ENCODE data around the gene ITFG2. TPM values are rescaled to one million over a fixed set of nuclear protein-coding genes. Genes with fewer than 3 reads are reported as not detected.

ITFG2 gene
- total RNA-seq, 1 donor from 2014 or later: 12.0 TPM

- Histone ChIP-seq H2AFZ (replicated peaks) (peak overlapping the region; percentile 67), H4K20me1 (ENCODE audit: low read depth) (peaks cover 29% of the 10 kb centered on the region), H3K4me1 (peaks cover 21% of the 10 kb centered on the region), H3K27me3 (peaks cover 25% of the 10 kb centered on the region), H3K79me2 (ENCODE audit: low read depth) (peaks cover 20% of the 10 kb centered on the region), H3F3A (ENCODE audit: low read depth) (peaks cover 28% of the 10 kb centered on the region), H3K9me3 (ENCODE audit: low read depth) (no peaks in the 10 kb centered on the region), H3K36me3 (no peaks in the 10 kb centered on the region), H3K9ac (no peak overlapping the region), H3K27ac (no peak overlapping the region), H3K4me2 (peak overlapping the region; percentile 81), H3K4me3 (peak overlapping the region; percentile 63)
- Mint-ChIP-seq H3K27ac (peak overlapping the region; percentile 75), H3K9me3 (no peaks in the 10 kb centered on the region), H3K27me3 (ENCODE audit: insufficient read depth, low read depth) (peaks cover 7% of the 10 kb centered on the region), H3K4me3 (peak overlapping the region; percentile 92), H3K4me1 (peaks cover 25% of the 10 kb centered on the region), H3K36me3 (peaks cover 27% of the 10 kb centered on the region)
- TF ChIP-seq, protein P1, sequence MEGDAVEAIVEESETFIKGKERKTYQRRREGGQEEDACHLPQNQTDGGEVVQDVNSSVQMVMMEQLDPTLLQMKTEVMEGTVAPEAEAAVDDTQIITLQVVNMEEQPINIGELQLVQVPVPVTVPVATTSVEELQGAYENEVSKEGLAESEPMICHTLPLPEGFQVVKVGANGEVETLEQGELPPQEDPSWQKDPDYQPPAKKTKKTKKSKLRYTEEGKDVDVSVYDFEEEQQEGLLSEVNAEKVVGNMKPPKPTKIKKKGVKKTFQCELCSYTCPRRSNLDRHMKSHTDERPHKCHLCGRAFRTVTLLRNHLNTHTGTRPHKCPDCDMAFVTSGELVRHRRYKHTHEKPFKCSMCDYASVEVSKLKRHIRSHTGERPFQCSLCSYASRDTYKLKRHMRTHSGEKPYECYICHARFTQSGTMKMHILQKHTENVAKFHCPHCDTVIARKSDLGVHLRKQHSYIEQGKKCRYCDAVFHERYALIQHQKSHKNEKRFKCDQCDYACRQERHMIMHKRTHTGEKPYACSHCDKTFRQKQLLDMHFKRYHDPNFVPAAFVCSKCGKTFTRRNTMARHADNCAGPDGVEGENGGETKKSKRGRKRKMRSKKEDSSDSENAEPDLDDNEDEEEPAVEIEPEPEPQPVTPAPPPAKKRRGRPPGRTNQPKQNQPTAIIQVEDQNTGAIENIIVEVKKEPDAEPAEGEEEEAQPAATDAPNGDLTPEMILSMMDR (IDR thresholded peaks at IDR 0.05): no peak
- TF ChIP-seq EZH2phosphoT487 (IDR thresholded peaks at IDR 0.05) (no peak), EZH2 (IDR thresholded peaks at IDR 0.05) (no peak)
- DNase-seq (ENCODE audit: low spot score): peak; percentile 77
Measured at GRCh38 chr12:2795291-2796186, 16.9 kb upstream of the ITFG2 start.

GRCh38 chr12:2796187-2796666 lies 16.2 kb upstream of the ITFG2 start:
- no peaks in the 10 kb centered on the region for H3K9me3 Mint-ChIP-seq
- Histone ChIP-seq H3K9ac (no peak overlapping the region), H3K9me3 (ENCODE audit: low read depth) (no peaks in the 10 kb centered on the region), H3K79me2 (ENCODE audit: low read depth) (peaks cover 20% of the 10 kb centered on the region), H4K20me1 (ENCODE audit: low read depth) (peaks cover 29% of the 10 kb centered on the region), H2AFZ (replicated peaks) (peak overlapping the region; percentile 67), H3K4me1 (peaks cover 21% of the 10 kb centered on the region), H3K27ac (no peak overlapping the region), H3K4me3 (peak overlapping the region; percentile 63), H3F3A (ENCODE audit: low read depth) (peaks cover 28% of the 10 kb centered on the region), H3K27me3 (peaks cover 25% of the 10 kb centered on the region), H3K36me3 (no peaks in the 10 kb centered on the region), H3K4me2 (peak overlapping the region; percentile 81)
- TF ChIP-seq, protein P1 (IDR thresholded peaks at IDR 0.05): peak; percentile 4
- no peak for TF ChIP-seq EZH2phosphoT487 (IDR thresholded peaks at IDR 0.05)
- H3K27me3 Mint-ChIP-seq (ENCODE audit: insufficient read depth, low read depth): peaks cover 7% of the 10 kb centered on the region
- H3K36me3 Mint-ChIP-seq: peaks cover 32% of the 10 kb centered on the region
- peak overlapping the region; percentile 92 for H3K4me3 Mint-ChIP-seq
- H3K27ac Mint-ChIP-seq: peak overlapping the region; percentile 75
- DNase-seq (ENCODE audit: low spot score): peak; percentile 18
- H3K4me1 Mint-ChIP-seq: peaks cover 25% of the 10 kb centered on the region

DNA sequence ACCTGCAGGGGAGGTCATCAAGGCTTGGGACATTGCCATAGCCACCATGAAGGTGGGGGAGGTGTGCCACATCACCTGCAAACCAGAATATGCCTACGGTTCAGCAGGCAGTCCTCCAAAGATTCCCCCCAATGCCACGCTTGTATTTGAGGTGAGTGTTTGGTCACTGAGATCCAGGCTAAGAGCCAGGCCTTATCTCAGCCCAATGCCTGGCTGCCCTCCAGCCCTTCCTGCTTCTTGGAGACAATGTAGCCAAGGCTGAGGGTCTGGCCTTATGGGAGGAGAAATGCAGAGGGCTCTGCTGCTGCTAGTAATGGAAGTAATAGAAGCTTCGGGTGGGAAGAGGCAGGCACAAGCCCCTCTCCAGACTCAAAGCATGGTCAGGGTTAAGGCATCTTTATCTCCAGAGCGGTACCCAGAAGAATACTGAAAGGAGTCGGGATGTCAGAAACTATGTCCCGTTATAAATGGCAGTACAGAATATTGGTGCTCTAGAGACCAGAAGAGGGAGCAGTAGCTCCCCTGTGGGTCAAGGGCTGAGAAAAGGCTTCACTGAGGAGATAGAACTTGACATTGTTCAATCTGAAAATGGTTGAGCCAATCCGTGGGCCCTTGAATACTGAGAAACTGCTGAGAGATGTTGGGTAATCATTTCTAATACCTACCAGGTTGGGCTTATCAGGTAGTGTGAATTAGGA lies 14.6 kb upstream of the ITFG2 start:
- H3K4me1 ChIP-seq: peaks cover 15% of the 10 kb centered on the region
- DNase-seq (ENCODE audit: low spot score): no peak
- no peak overlapping the region for H3K27ac ChIP-seq
- no peak overlapping the region for H3K4me2 ChIP-seq
- peaks cover 7% of the 10 kb centered on the region for H3K27me3 Mint-ChIP-seq (ENCODE audit: insufficient read depth, low read depth)
- H3K79me2 ChIP-seq (ENCODE audit: low read depth): peaks cover 20% of the 10 kb centered on the region
- H3K36me3 ChIP-seq: no peaks in the 10 kb centered on the region
- no peak overlapping the region for H3K9ac ChIP-seq
- H3F3A ChIP-seq (ENCODE audit: low read depth): peaks cover 17% of the 10 kb centered on the region
- peaks cover 22% of the 10 kb centered on the region for H3K27me3 ChIP-seq
- TF ChIP-seq, protein P1 (IDR thresholded peaks at IDR 0.05): no peak
- TF ChIP-seq EZH2phosphoT487 (IDR thresholded peaks at IDR 0.05) (no peak), EZH2 (IDR thresholded peaks at IDR 0.05) (no peak)
- peaks cover 42% of the 10 kb centered on the region for H3K36me3 Mint-ChIP-seq
- no peak overlapping the region for H3K27ac Mint-ChIP-seq
- no peak overlapping the region for H3K4me3 ChIP-seq
- H3K9me3 ChIP-seq (ENCODE audit: low read depth): no peaks in the 10 kb centered on the region
- peaks cover 17% of the 10 kb centered on the region for H3K4me1 Mint-ChIP-seq
- no peaks in the 10 kb centered on the region for H3K9me3 Mint-ChIP-seq
- H3K4me3 Mint-ChIP-seq: no peak overlapping the region
- no peak overlapping the region for H2AFZ ChIP-seq (replicated peaks)
- peaks cover 29% of the 10 kb centered on the region for H4K20me1 ChIP-seq (ENCODE audit: low read depth)
